ENCODE measurements around the gene RNF175. TPM values are rescaled to one million over a fixed set of nuclear protein-coding genes. Genes with fewer than 3 reads are reported as not detected.

The RNF175 gene
- polyA plus RNA-seq, 1 donor from 2014 or later, result not detected

DNA sequence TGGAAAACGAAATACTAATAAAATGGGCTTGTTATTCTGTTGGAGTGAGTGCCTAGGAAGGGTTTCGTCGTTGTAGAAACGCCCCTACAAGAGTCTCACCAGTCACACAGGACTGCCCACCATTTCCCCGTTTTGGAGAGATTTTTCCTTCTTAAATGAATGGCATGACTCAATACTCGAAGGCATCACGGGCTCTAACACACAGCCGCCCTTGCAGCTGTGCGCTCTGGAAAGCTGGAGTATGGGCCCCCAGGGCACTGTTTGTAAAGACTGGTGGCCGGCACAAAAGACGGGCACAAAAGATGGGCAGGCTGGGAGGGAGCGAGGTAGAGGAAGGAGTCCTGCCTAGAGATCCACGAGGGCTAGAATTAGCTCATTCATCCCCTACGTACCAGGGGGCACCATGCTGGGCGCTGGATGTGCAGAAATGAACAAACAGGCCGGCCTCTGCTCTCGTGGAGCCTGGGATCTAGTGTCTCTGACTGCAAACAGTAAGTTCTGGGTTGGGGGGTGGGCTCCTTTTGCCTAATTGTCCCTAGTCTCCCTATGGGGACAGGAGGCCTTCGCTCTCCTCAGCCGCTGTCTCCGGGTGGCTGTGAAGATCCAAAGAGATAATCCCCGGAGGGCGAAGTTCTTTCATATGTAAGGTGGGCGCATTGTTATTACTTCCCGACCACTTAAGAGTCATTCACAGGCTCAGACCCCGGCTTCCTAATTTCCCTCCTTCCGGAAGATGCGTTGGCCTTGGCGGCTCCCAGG, 30.1 kb upstream of the RNF175 start:
- Mint-ChIP-seq H3K9me3 (peaks cover 0 to 3% (median 0%) of the 10 kb centered on the region in 3 donors), H3K4me1 (peaks cover 16 to 36% (median 25%) of the 10 kb centered on the region in 3 donors), H3K4me3 (peak overlapping the region; percentile 15 to 92 (median 75)), H3K27ac (peak overlapping the region in 2 of 3 donors; percentile 3 to 40), H3K36me3 (no peaks in the 10 kb centered on the region), H3K27me3 (peaks cover 76% of the 10 kb centered on the region)

GRCh38 chr4:153788413-153789276, 28.8 kb upstream of the RNF175 start, which contains the start of gene SFRP2:
TSS of gene SFRP2 (minus strand) at chr4:153789083. CDS start at chr4:153788835, 248 bp downstream.
- Mint-ChIP-seq H3K9me3 (peaks cover 0 to 3% (median 0%) of the 10 kb centered on the region in 3 donors), H3K4me1 (peaks cover 16 to 36% (median 25%) of the 10 kb centered on the region in 3 donors)

GRCh38 chr4:153788051-153788412, 28.2 kb upstream of the RNF175 start:
- peaks cover 58% of the 10 kb centered on the region for H3K27me3 Mint-ChIP-seq
- no peaks in the 10 kb centered on the region for H3K36me3 Mint-ChIP-seq
- peaks cover 16 to 36% (median 25%) of the 10 kb centered on the region in 3 donors for H3K4me1 Mint-ChIP-seq
- H3K4me3 Mint-ChIP-seq, result peak overlapping the region; percentile 37 to 83 (median 60)
- peak overlapping the region in 1 of 3 donors; percentile 87 for H3K27ac Mint-ChIP-seq
- peaks cover 0 to 3% (median 0%) of the 10 kb centered on the region in 3 donors for H3K9me3 Mint-ChIP-seq

More at GRCh38 chr4:153788413-153789276, 28.8 kb upstream of the RNF175 start, which contains the start of gene SFRP2:
- Mint-ChIP-seq H3K36me3 (no peaks in the 10 kb centered on the region), H3K4me3 (peak within 1 kb of the TSS; percentile 37 to 92 (median 72)), H3K27ac (peak within 1 kb of the TSS; percentile 3 to 87 (median 71)), H3K27me3 (peaks cover 64% of the 10 kb centered on the region)

DNA sequence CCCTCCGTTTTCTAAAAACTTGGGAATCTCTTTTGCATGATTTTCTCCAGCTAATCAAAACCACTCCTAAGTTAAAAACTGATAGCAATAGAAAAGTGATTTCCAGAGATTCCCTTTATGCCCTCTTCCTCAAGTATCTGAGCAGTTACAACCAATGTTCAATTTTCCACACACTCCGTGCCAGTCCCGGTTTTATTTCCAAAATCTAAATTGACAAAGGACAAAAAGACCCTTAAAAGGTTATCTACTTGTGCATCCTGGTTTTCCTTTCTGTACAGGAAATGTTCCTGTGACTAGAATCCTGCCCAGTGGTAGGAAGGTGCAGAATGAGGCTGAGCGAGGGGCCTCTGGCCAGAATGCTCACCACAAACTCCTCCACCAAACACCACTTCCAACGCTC, 27.8 kb upstream of the RNF175 start:
- H3K27ac Mint-ChIP-seq, result peak overlapping the region in 1 of 3 donors; percentile 87
- H3K27me3 Mint-ChIP-seq, result peaks cover 53% of the 10 kb centered on the region
- H3K9me3 Mint-ChIP-seq, result peaks cover 0 to 3% (median 0%) of the 10 kb centered on the region in 3 donors
- H3K4me1 Mint-ChIP-seq, result peaks cover 14 to 33% (median 25%) of the 10 kb centered on the region in 3 donors
- H3K36me3 Mint-ChIP-seq, result no peaks in the 10 kb centered on the region
- peak overlapping the region in 3 of 4 donors; percentile 37 to 83 (median 67) for H3K4me3 Mint-ChIP-seq

DNA sequence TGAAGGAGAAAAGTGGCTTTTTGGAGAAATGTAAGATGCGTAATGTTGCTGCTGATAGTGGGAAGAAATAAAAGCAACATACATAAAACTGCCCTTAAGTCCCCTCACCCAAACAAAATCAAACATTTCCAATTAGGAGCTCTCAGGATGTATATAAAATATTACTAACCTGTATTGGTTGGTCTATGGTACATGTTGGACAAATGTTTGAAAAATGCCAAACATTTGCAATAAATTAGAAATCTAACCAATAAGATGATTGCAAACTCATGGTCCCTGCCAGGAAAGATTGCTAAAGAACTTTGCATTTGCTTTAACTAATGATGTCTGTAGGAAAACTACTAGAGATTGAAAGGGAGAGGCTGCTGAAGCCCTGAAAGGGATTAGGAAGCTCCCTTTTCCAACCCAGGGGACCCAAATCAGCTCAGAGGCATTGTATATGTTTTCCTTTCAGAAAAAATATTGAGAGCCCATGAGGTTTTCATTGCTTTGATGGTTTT, 27.3 kb upstream of the RNF175 start:
- H3K4me3 Mint-ChIP-seq, result peak overlapping the region in 1 of 4 donors; percentile 37
- no peaks in the 10 kb centered on the region for H3K36me3 Mint-ChIP-seq
- peaks cover 14 to 29% (median 25%) of the 10 kb centered on the region in 3 donors for H3K4me1 Mint-ChIP-seq
- H3K9me3 Mint-ChIP-seq, result peaks cover 0 to 3% (median 0%) of the 10 kb centered on the region in 3 donors
- H3K27ac Mint-ChIP-seq, result no peak overlapping the region
- peaks cover 49% of the 10 kb centered on the region for H3K27me3 Mint-ChIP-seq

DNA sequence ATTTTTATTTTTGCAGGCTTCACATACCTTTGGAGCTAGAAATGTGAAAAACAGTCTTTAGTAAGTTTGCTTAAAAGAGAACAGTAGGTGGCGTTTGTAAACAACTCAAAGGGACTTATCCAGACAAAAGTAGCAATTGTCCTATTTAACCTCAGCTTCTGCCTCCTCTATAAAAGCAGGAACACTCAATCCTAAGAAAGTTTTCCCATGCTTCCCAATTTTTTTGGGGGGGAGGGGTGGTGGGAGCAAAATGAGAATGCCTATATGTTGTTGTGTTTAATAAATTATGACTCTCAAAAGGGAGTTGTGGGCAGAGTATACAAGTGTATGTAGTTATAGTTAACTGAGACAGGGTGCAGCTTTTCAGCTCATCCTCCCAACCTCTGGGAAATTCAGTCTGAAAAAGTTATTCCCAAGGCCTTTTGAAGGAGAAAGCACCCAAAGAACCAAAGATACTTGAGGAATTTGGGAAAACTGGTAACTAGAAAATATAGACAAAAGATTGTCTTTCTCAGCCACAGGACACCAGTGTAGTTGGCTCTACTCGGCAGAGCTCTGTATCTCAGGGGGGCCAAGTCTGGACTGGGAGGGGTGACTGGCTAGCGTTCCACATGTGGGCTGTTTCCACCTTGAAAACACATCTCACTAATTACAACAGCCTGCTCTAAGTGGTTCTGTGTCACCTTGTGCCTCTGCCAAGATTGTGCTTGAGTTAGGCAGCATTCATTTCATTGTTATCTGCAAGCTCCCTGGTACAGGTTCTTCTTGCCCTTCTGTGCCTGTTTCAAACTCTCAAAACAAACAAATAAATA, 26.3 kb upstream of the RNF175 start:
- Mint-ChIP-seq H3K27me3 (peaks cover 45% of the 10 kb centered on the region), H3K36me3 (peaks cover 2% of the 10 kb centered on the region), H3K4me1 (peaks cover 12 to 25% (median 19%) of the 10 kb centered on the region in 3 donors), H3K9me3 (peaks cover 0 to 6% (median 5%) of the 10 kb centered on the region in 3 donors), H3K27ac (no peak overlapping the region), H3K4me3 (peak overlapping the region in 1 of 4 donors; percentile 43)

DNA sequence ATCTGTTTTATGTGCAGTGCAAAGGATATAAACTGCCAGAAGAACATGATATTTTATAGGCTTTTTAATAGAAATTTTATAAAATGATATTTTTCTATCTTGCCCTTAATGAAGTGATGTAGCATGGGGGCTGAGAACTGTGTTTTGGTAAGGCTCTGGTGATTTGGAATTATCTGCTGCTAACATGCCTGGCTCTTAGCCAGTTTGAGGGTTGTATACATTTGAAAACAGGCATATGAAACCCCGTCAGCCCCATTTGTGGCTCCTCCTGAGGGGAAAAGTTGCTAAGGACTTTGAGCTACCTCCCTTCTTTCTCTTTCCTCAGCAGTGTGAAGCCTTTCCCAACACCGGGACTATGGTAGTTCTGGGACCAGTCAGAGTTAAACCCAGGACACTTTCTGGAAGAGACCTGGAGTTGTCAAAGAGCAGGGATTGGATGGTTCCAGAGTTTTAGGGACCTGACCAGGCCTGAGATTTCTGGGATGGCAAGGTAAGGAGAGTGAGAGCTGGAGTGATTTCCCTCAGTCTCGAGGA, 24.4 kb upstream of the RNF175 start:
- Mint-ChIP-seq H3K9me3 (peaks cover 0 to 6% (median 5%) of the 10 kb centered on the region in 3 donors), H3K27ac (no peak overlapping the region), H3K4me3 (no peak overlapping the region), H3K36me3 (peaks cover 2% of the 10 kb centered on the region), H3K4me1 (peaks cover 7 to 15% (median 14%) of the 10 kb centered on the region in 3 donors), H3K27me3 (peaks cover 33% of the 10 kb centered on the region)

DNA sequence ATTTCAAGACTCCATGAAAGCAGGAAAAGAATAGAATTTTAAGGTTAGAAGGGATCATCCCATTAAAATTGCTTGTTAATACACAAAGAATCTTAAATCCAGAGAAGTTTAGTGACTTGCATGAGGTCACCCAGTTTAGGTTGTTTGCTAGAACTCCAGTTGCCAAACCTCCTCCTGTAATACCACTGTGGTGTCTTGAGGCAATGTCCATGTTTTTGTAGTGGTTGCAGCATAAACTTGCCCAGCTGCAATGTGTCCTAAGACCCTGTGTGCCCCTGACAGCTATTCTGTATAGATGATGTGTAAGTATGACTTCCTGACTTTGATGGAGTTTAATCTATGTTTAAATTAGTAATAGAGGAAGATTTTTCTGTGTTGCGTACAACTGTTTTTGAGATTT, 22.8 kb upstream of the RNF175 start:
- H3K27ac Mint-ChIP-seq, result no peak overlapping the region

GRCh38 chr4:153781717-153782416, 22.0 kb upstream of the RNF175 start:
- peaks cover 0 to 4% (median under 1%) of the 10 kb centered on the region in 3 donors for H3K4me1 Mint-ChIP-seq
- peaks cover 2% of the 10 kb centered on the region for H3K36me3 Mint-ChIP-seq
- peaks cover 26% of the 10 kb centered on the region for H3K27me3 Mint-ChIP-seq
- peaks cover 4 to 11% (median 4%) of the 10 kb centered on the region in 3 donors for H3K9me3 Mint-ChIP-seq
- no peak overlapping the region for H3K27ac Mint-ChIP-seq
- no peak overlapping the region for H3K4me3 Mint-ChIP-seq

More for the DNA sequence above, 22.8 kb upstream of the RNF175 start:
- H3K9me3 Mint-ChIP-seq, result peaks cover 4 to 11% (median 4%) of the 10 kb centered on the region in 3 donors
- peaks cover 0 to 8% (median 4%) of the 10 kb centered on the region in 3 donors for H3K4me1 Mint-ChIP-seq
- H3K27me3 Mint-ChIP-seq, result peaks cover 28% of the 10 kb centered on the region
- H3K36me3 Mint-ChIP-seq, result peaks cover 2% of the 10 kb centered on the region
- H3K4me3 Mint-ChIP-seq, result no peak overlapping the region

DNA sequence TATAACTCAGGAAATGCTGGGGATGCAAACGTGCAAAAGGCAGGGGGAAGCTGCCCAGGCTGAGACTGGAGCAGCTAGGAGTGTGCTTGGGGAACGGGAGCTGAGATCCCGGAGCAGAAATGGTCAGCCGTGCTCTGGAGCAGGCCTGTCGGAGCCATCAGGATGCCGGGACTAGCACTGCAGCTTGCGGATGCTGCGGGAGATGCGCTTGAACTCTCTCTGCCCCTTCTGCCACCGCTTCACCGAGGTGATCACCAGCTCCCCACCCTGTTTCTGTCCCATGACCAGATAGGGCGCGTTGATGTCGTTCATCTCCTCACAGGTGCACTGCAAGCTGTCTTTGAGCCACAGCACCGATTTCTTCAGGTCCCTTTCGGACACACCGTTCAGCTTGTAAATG, 21.5 kb upstream of the RNF175 start:
- no peak overlapping the region for H3K4me3 Mint-ChIP-seq
- H3K27ac Mint-ChIP-seq, result no peak overlapping the region
- H3K4me1 Mint-ChIP-seq, result peaks cover 0 to 4% (median 0%) of the 10 kb centered on the region in 3 donors
- peaks cover 4 to 11% (median 4%) of the 10 kb centered on the region in 3 donors for H3K9me3 Mint-ChIP-seq
- H3K36me3 Mint-ChIP-seq, result peaks cover 2% of the 10 kb centered on the region
- peaks cover 29% of the 10 kb centered on the region for H3K27me3 Mint-ChIP-seq

GRCh38 chr4:153780876-153781275, 21.1 kb upstream of the RNF175 start:
- Mint-ChIP-seq H3K9me3 (peaks cover 4 to 11% (median 4%) of the 10 kb centered on the region in 3 donors), H3K27ac (no peak overlapping the region), H3K4me3 (no peak overlapping the region)

GRCh38 chr4:153780221-153780620, 20.4 kb upstream of the RNF175 start:
- Mint-ChIP-seq H3K4me3 (no peak overlapping the region), H3K9me3 (peaks cover 4 to 11% (median 4%) of the 10 kb centered on the region in 3 donors), H3K4me1 (peaks cover 0 to 4% (median 0%) of the 10 kb centered on the region in 3 donors), H3K36me3 (peaks cover 2% of the 10 kb centered on the region), H3K27me3 (peaks cover 25% of the 10 kb centered on the region), H3K27ac (no peak overlapping the region)

More at GRCh38 chr4:153780876-153781275, 21.1 kb upstream of the RNF175 start:
- peaks cover 2% of the 10 kb centered on the region for H3K36me3 Mint-ChIP-seq
- H3K27me3 Mint-ChIP-seq, result peaks cover 30% of the 10 kb centered on the region
- H3K4me1 Mint-ChIP-seq, result peaks cover 0 to 4% (median 0%) of the 10 kb centered on the region in 3 donors

- no peak overlapping the region for H3K4me3 Mint-ChIP-seq
- H3K36me3 Mint-ChIP-seq, result peaks cover 2% of the 10 kb centered on the region
- peaks cover 0 to 4% (median 0%) of the 10 kb centered on the region in 3 donors for H3K4me1 Mint-ChIP-seq
- H3K27me3 Mint-ChIP-seq, result peaks cover 28% of the 10 kb centered on the region
- no peak overlapping the region for H3K27ac Mint-ChIP-seq
- H3K9me3 Mint-ChIP-seq, result peaks cover 4 to 11% (median 4%) of the 10 kb centered on the region in 3 donors
Observed at GRCh38 chr4:153778383-153778782, 18.6 kb upstream of the RNF175 start.

Measured in IgD-negative memory B cell (primary cell).